Stimulated activated CD4-positive, alpha-beta T cell treated with anti-CD3 and anti-CD28 coated beads, TNF-alpha, amount 100 ng/mL, for 24 hours (primary cell): ENCODE measurements around the gene COPS7B.
A peak's percentile ranks its signal among the peaks of the same experiment; 100 is the strongest.

Experiments
- DNase-seq, 3 experiments: peaks; one replicate each; pipeline ENCODE4 v3.0.0-alpha.2; 2020; ENCODE audit warnings: low read depth in 3 of 3

The COPS7B gene

GRCh38 chr2:231785822-231786176, 446 bp upstream of the COPS7B start:
- DNase-seq: no peak

DNA sequence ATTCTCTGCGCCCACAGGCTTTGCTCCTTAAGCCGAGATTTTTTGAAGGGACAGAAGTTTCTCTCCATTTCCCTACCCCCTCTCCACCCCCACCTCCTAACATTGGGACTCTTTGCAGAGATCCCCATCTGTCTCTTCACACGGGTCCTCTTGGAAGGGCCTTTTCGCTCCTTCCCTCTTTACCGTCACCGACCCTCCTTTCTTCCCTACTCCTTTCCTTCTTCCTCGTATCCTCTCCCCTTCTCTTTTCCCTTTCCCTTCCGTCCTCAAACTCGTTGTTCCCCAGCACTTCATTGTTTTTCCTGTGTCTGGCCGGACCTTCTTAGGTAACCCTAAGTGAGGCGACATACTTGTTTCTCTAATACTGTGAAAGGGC, 660 bp downstream of the COPS7B start:
- DNase-seq: no peak

DNA sequence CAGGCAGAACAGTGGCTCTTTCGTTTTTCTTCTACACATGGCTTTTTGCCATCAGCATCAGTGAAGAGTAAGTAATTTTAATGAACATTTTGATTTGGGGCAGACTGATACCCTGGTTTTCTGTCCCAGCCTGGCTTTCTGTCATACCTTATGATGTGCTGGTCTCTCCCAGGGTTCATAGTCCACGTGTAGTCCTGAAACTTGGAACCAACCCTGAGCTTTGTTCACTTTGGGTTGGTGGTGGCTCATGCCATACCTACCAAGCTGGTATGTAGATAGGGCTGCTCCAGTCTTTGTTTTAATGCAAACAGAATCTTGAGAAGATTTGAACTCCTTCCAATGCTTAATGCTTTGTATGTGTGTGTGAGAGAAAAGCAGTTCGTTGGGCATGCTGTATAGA, 4.9 kb downstream of the COPS7B start:
- no peak for DNase-seq

DNA sequence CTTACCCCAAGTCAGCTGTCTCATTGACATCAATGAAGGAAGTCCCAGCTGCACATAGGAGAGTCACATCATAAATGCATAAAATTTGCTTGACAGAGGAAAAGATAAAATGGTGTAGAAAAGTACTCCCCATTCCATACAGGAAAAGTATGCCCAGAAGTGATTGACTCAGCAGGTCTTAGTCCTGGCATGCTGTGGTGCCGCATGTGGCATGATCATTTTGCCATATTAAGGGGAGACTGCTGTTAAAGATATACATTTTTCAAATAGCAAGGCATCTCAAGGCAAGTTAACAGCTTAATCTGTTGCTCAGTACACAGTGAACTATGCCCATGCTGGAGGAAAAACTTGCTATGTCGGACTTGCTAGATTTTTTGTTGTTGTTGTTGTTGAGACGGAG, 8.1 kb downstream of the COPS7B start:
- DNase-seq: no peak

DNA sequence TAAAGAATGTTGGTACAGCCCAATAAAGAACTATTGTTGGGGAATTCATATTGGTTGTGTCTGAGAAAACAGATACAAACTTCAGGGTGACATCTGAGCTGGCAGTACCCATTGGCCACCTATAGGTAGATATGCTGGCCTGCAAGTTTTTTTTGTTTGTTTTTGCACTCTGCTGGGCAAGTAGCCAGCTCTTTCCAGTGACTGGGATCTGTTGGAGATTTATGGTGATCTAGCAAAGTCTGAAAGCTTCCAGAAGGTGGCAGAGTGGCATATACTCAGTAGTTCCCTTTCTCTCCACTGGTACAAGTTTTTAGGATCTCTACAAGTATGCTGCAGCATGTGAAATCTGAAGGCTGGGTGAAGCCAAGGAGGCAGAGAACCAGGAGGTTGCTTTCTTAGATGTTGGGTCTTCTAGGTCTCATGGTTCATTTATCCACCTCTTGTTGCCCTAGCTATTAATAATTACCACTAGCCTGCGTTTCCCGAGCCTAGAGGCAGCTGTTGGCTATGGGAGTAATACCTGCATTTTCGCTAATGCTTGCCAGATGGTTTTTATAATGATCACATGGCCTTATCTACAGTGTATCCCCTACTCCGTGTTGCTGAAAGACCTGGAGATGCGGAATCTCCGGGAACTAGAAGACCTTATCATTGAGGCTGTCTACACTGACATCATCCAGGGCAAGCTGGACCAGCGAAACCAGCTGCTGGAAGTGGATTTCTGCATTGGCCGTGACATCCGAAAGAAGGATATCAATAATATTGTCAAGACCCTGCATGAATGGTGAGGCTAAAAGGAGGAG, 9.5 kb downstream of the COPS7B start:
- DNase-seq: no peak

DNA sequence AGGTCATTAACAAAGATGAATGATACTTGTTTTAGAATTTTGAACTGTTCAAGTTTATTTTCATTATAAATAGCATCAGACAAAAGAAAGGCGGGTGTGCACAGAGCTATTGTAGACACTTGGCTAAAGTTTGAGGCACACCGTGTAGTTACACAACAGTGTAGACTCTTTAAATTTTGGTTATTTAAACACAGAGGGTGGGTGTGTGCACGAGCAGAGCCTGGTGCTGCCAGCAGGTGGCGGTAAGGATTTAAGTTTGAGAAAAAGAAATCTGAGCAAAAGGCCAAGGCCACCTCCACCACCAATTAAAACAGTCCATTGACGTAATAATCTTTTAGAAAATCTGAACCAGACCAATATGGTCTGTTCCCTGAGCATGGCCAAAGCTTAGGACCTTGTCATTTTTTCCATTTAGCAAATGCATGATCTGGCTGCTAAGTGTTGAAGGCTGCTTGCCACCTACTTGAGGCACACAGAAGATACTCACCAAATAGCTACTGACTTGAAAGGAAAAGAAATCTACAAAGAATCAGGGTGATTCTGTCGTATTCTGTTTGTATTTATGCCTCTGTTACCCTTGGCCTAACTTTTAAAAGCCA, 14.3 kb downstream of the COPS7B start:
- peak in 1 of 3 experiments; percentile 37 for DNase-seq

DNA sequence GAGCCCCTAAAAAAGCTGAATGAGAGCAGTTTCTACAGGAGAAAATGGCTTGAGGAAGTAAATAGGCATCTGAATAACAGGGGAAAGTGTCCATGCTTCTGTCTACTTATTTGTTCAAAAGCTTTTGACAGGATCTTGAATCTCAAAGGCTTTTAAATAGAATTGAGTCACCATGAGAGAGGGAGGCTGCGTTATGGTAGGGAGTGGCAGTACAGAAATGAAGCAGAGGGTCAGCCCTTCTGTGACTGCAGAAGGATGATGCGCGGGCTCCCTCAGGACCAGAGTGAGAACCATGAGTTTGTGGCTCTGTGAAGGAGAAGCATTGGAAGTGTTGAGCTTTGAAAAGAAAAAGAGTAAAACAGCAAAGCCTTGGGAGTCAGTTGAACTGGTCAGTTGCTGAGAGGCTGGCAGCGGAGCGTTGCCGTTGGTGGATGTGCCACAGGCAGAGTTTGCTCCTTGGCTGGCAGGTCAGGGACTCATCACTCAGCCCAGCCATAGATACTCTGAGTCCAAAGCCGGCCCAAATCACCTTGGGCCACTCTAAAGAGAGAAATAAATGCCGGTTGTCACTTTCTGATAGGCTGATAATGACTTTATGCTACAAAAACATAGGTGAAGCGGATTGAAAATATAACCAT, 17.4 kb downstream of the COPS7B start:
- no peak for DNase-seq

DNA sequence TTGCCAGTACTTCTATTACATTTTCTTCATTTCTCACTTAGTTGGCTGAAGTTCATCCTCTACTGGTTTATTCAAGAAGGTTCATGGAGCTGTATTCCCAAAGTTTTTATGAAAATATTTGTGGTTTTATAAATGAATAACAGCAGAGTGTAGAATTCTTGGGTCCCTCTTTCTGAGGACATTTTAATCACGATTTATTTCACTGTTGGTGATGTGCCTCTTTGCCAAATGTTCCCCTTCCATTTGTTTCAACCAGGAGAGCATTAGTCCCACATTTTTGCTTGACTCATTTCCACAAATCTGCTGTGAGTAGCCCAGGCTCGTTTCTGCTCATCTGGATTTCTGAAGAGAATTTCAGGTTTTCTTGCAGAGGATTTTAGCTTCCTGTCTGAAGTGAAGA, 20.8 kb downstream of the COPS7B start:
- no peak for DNase-seq

DNA sequence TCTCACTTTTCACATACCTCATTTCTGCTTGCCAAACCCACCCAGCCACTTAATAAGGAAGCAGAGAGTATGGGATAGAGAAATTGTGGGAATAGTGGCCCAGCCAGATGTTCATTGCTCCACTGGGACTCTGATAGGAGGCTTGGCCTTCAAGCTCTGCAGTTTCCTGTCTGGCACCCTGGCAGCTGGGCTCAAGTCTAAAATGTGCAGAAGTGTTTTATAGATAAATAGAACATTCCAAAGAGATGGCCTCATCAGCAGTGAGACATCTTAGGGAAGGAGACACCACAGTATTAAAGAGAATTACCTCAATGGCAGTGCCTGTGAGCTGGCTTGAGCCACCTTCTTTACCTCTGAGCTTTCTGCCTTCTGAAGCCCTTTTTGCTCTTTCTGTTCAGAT, 24.7 kb downstream of the COPS7B start:
- DNase-seq: no peak

DNA sequence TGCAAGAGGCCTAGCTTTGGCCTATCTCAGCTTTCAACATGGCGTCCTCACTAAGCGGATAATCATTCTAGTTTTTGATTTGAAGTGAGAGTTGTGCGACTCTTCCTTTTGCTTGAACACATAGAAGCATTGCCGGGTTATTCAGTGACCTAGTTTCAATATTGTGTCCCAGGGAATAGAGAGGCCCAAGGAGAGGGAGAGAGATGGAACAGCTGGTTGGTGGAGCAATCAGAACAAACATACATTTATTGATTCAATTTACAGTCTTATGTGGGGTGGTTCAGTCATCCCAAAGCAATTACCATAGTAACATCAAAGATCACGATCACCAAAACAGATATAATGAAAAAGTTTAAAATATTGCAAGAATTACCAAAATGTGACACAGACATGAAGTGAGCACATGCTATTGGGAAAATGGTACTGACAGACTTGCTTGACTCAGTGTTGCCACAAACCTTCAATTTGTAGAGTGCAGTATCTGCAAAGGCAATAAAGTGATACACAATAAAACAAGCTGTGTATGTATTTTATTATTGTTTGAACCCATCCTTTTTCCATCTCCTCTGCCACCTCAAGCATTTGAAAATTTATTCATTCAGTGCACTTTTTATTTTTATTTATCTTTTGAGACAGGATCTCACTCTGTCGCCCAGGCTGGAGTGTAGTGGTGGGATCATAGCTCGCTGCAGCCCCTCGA, 30.2 kb downstream of the COPS7B start:
- no peak for DNase-seq

- no peak for DNase-seq
These were observed 33.3 kb downstream of the COPS7B start for GRCh38 chr2:231819447-231820042.

DNA sequence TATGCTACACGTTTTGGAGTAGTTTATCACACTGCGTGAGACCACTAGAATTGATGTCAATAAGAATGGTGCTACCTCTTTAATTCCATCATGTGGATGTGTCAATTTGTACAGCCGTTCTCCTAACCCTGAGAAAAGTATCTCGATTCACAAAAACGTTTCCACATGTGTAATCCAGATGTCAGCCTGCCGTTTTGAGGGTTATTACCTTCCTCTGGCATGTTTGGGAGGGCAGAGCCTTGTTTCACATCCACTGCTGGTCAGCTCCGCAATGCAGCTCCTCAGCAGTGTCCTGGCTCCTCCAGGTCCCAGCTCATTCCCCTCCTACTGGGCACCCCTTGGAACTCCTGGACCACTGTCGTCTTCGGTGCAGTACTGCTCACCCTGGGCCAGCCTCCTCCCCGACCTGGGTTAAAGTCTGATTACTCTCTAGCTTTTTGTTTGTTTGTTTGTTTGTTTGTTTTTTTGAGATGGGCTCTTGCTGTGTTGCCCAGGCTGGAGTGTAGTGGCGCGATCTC, 34.6 kb downstream of the COPS7B start:
- DNase-seq: no peak

GRCh38 chr2:231821908-231822307, 35.7 kb downstream of the COPS7B start:
- DNase-seq: no peak

DNA sequence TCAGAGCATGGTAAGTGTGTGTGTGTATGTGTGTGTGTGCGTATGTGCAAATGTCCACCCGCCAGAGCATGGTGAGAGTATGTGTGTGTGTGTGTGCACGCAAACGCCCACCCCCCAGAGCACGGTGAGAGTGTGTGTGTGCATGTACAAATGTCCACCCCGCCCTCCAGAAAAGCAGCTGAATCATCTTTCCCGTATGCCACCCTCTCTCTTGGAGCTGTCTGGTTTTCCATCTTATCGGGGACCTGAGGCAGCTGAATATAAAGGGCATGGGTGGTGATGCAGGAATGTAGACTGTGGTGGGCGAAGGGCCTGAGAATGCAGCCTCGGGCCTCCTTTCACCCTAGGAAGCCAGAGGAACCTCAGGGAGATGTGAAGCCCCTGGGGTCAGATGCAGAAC, 66.9 kb downstream of the COPS7B start:
- no peak for DNase-seq

DNA sequence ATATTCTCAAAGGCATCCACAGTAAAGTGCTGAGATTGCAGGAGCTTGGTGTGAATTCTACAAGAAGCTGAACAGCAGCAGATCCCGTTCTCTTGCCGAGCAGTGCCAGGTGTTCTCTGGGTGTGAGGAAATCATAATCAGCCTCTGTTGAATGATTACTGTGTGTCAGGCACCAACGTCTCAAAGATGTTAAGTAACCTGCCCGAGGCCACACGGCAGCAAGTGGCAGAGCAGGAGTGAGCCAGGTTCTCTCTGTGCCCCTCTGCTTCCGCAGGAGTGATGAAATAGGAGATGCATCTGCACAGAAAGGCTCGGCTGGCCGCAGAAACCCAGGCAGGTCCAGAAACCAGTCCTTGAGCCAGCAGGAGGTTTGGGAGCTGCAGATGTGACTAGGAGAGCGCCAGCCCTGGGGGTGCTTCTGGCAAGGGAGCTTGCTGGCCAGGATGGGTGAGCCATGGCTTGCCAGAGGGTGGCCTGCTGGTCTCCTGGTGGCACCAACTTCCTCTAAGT, 68.4 kb downstream of the COPS7B start:
- no peak for DNase-seq

GRCh38 chr2:231856959-231857358, 70.7 kb downstream of the COPS7B start:
- DNase-seq: no peak
